GM21526 (cell line): ENCODE results near the gene NOL4L.

Source experiments
- ATAC-seq: cut with Tn5 transposase; IDR thresholded peaks from one replicate; pipeline ENCODE4 v1.9.1; 2021; ENCODE audit warnings: moderate library complexity; ENCODE audit not compliant: unreplicated experiment, low FRiP score

Gene NOL4L

GRCh38 chr20:32613192-32614053 is 28.3 kb upstream of the NOL4L start:
- ATAC-seq = no peak

GRCh38 chr20:32612351-32613191 is 27.4 kb upstream of the NOL4L start:
- ATAC-seq = no peak

- ATAC-seq = no peak
Observed at GRCh38 chr20:32611868-32612267, 26.7 kb upstream of the NOL4L start.

- no peak for ATAC-seq
Observed at GRCh38 chr20:32611286-32611685, 26.2 kb upstream of the NOL4L start.

- ATAC-seq = no peak
Observed at GRCh38 chr20:32610472-32611218, 25.5 kb upstream of the NOL4L start.

- ATAC-seq = no peak
Observed at GRCh38 chr20:32609993-32610392, 24.9 kb upstream of the NOL4L start.

- ATAC-seq = no peak
Observed at GRCh38 chr20:32609111-32609773, 24.1 kb upstream of the NOL4L start.

- ATAC-seq = no peak
Observed at GRCh38 chr20:32608664-32609015, 23.5 kb upstream of the NOL4L start.

GRCh38 chr20:32607727-32608663 is 22.9 kb upstream of the NOL4L start:
- ATAC-seq = no peak

- no peak for ATAC-seq
Observed at GRCh38 chr20:32607324-32607723, 22.2 kb upstream of the NOL4L start.

GRCh38 chr20:32606790-32607189 is 21.7 kb upstream of the NOL4L start:
- ATAC-seq = no peak

- no peak for ATAC-seq
Observed at GRCh38 chr20:32606107-32606506, 21.0 kb upstream of the NOL4L start.

GRCh38 chr20:32605167-32605656 is 20.1 kb upstream of the NOL4L start:
- ATAC-seq = no peak

- no peak for ATAC-seq
Observed at GRCh38 chr20:32603046-32603726, 18.1 kb upstream of the NOL4L start.

- no peak for ATAC-seq
Observed at GRCh38 chr20:32602273-32602672, 17.1 kb upstream of the NOL4L start.

GRCh38 chr20:32600681-32601237 is 15.6 kb upstream of the NOL4L start:
- no peak for ATAC-seq

GRCh38 chr20:32599783-32600340 is 14.7 kb upstream of the NOL4L start:
- ATAC-seq = no peak

GRCh38 chr20:32598606-32599005 is 13.5 kb upstream of the NOL4L start:
- no peak for ATAC-seq
